H54 (cell line): ENCODE results near the gene TTC12.

ENCODE experiments used
- DNase-seq: peaks from one replicate; pipeline ENCODE4 v3.0.0; 2011; ENCODE audit warnings: low spot score, mixed read lengths; ENCODE audit not compliant: insufficient read length
- FAIRE-seq: peaks from 3 replicates; lab custom pipeline; 2011; peaks lifted over from hg19 to GRCh38; lab: Jason Lieb, UNC
- POLR2A ChIP-seq: IDR thresholded peaks from 2 replicates; pipeline ENCODE4 v1.6.1; 2011; ENCODE audit warnings: low read depth, mild to moderate bottlenecking, low read length

Gene TTC12

DNA sequence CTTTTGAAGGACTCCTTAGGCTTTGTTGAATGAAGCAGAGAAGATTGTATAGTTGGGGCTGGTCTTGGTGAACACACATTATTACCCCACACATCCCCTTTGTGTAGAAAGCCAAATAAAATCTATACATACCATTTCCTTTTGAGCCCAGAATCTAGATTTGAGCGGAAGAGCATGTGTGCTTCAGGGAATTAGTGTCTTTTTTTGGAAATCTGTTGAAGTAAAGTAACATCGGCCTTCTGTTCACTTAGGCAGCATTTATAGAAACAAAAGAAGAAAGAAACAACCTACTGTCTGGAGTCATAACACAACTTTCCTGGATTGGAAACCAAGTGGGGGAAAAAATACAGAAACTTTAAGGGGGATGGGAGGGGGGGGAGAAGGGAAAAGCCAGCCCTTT lies 37.9 kb upstream of the TTC12 start:
- DNase-seq (no peak), FAIRE-seq (no peak)
- no peak for TF ChIP-seq POLR2A

DNA sequence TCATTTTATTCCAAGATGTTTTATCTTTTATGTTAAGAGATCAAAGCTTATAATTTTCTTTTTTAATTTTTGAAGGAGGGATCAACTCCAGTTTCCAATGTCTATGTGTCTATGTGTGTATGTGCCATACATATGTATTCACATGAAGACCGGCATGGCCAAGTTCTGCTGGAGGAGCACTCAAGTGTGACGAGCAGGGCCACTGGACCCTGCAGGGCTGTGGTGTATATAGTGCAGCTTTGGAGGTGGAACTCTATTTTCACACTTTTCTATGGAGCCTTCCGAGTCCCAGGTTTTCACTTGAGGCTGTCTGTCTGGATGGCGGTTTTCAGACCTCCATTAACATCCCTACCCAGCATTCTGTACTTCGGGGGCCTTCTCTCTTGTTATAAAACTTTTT lies 36.5 kb upstream of the TTC12 start:
- FAIRE-seq = no peak
- DNase-seq = no peak
- TF ChIP-seq POLR2A = no peak

- DNase-seq = no peak
- FAIRE-seq = no peak
- no peak for TF ChIP-seq POLR2A
These were observed 35.9 kb upstream of the TTC12 start for GRCh38 chr11:113278481-113278880.

- TF ChIP-seq POLR2A = no peak
- DNase-seq (no peak), FAIRE-seq (no peak)
These were observed 35.5 kb upstream of the TTC12 start for GRCh38 chr11:113278925-113279324.

GRCh38 chr11:113279591-113279990 lies 34.8 kb upstream of the TTC12 start:
- no peak for TF ChIP-seq POLR2A
- DNase-seq (no peak), FAIRE-seq (no peak)

GRCh38 chr11:113281052-113281725 lies 33.2 kb upstream of the TTC12 start:
- TF ChIP-seq POLR2A = no peak
- DNase-seq (no peak), FAIRE-seq (no peak)

- DNase-seq (no peak), FAIRE-seq (no peak)
- no peak for TF ChIP-seq POLR2A
These were observed 31.4 kb upstream of the TTC12 start for GRCh38 chr11:113282898-113283437.

DNA sequence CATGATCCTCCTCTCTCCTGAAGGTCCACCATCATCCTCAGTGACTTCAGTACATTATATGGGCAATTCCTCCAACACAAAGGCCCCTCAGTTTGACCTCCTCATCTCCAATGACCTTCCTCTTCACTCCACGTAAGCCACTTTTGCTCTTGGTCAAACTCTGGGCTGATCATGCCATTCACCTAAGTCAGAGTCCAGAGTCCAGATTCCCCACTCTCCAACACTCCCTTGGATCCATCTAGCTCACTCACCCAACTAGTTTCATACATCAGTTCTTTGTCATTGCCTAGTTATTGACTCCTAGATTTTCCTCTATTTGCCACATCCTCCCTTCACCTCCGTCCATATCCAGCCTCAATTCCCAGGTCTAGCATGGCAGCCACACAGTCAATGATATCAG lies 30.5 kb upstream of the TTC12 start:
- DNase-seq (no peak), FAIRE-seq (no peak)
- TF ChIP-seq POLR2A = no peak

GRCh38 chr11:113286009-113286408 lies 28.4 kb upstream of the TTC12 start:
- DNase-seq = no peak
- no peak for FAIRE-seq
- no peak for TF ChIP-seq POLR2A

DNA sequence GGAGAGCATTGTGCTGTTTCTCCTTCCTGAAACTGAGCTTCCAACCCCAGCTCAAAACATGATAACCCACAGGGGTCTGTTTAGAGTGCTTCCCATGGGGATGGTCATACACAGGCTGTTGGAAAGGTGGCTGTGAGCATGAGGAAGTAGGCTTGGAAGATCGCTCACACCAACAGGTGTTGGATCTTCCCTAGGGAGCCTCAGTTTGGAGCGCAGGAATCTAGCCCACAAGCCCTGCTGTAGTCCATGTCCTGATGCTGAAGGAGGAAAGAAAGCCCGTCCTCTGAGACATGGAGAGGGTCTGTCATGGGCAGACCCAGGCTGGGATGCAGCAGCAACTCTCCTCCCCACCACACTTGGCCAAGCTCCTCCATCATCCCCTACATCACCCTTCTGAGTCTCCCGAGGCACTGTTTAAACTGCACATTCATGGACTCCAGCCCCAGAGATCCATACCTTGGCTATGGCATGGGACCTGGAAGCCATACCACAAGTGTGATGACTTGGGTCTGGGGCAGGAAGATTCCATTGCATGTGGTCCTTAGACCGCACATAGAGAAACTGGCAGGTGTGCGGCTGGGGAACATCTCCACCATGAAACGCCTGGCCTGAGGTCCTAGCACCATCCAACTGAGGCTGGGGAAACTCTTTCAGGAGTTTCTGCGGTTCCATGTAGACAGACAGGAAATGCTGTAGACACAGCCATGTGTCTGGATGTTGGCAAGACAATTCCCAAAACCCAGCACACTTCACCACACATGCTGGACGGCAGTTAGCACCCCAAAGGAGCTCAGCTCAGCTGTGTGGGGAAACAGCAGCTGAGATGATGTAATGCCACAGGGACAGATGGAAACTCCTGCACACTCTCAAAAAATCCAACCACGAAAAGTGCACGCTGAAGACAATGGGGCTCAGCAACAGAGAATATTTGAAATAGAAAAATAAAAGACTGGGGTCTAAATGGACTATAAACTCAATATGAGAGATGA lies 27.6 kb upstream of the TTC12 start:
- FAIRE-seq = no peak
- no peak for TF ChIP-seq POLR2A
- DNase-seq = no peak

GRCh38 chr11:113287801-113288200 lies 26.6 kb upstream of the TTC12 start:
- no peak for TF ChIP-seq POLR2A
- no peak for FAIRE-seq
- no peak for DNase-seq

- FAIRE-seq (no peak), DNase-seq (no peak)
- TF ChIP-seq POLR2A = no peak
These were observed 26.0 kb upstream of the TTC12 start for GRCh38 chr11:113288286-113288863.

DNA sequence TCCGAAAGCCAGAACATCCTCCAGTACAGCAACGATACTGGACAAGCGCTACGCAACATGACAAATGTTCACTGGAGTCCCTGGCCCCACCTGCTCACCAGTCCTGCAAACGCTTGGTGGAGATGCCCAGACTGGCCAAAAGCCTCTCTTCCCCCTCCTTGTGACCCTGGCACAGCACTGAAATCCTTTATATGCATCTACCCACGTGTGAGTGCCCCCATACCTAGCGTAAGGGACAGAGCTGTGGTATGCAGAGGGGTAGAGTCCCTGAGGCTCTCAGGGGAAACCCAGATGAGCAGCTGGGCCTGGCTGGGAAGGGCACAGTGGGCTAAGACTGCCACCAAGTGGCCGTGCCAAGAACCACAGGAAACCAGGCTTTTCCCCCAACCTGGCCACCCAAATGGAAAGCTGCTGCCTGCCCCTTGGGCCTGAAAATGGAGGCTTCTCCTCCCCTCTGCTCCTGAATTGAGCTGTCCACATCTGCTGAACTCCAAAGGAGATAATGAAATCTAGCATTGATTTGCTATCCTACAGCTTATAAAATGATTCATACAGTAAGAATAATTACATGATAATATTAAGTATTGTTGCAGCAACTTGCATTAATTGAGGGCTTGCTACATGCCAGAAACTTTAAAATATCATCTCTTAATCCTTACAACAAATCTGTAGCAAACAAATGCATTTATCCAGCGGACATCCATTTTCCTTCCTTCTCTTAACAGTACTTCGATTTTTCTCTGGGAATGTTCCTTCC lies 24.8 kb upstream of the TTC12 start:
- TF ChIP-seq POLR2A = no peak
- DNase-seq = peak; percentile 57
- no peak for FAIRE-seq
